HG02798 (cell line): ENCODE data around the gene REV3L.
A peak's percentile ranks its signal among the peaks of the same experiment; 100 is the strongest.

Source experiments
- ATAC-seq: cut with Tn5 transposase; IDR thresholded peaks from one replicate; pipeline ENCODE4 v1.9.1; 2021; ENCODE audit warnings: mild to moderate bottlenecking; ENCODE audit not compliant: unreplicated experiment, poor library complexity

REV3L gene

DNA sequence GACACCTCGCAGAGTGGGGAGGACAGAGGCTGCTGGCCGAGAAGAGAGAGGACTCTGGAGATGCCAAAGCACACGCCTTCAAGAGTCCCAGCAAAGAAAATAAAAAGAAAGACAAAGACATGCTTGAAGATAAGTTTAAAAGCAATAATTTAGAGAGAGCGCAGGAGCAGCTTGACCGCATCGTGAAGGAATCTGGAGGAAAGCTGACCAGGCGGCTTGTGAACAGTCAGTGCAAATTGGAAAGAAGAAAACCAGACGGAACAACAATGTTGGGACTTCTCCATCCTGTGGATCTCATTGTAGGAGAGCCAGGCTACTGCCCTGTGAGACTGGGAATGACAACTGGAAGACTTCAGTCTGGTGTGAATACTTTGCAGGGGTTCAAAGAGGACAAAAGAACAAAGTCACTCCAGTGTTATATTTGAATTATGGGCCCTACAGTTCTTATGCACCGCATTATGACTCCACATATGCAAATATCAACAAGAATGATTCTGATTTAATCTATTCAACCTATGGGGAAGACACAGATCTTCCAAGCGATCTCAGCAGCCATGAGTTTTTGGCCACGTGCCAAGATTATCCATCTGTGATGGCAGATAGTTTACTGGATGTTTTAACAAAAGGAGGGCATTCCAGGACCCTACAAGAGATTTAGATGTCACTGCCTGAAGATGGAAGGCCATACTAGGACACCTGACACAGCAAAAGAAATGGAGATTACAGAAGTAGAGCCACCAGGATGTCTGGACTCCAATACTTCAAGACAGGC lies 52.2 kb downstream of the REV3L start:
- ATAC-seq, result no peak

- no peak for ATAC-seq
Measured at GRCh38 chr6:111429571-111429970, 53.4 kb downstream of the REV3L start.

DNA sequence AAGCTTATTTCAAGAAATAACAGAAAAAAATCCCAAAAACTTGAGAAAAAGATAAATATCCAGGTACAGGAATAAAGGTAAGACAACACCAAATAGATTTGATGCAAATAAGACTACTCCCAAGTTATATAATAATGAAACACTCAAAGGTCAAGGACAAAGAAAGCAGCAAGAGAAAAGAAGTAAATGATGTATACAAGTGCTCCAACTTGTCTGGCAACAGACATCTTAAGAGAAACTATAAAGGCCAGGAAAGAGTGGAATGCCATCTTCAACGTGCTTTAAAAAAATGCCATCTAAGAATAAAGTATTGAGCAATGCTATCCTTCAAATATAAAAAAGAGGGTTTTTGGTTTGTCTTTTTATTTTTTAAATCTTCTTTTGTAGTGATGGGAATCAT lies 54.2 kb downstream of the REV3L start:
- no peak for ATAC-seq

DNA sequence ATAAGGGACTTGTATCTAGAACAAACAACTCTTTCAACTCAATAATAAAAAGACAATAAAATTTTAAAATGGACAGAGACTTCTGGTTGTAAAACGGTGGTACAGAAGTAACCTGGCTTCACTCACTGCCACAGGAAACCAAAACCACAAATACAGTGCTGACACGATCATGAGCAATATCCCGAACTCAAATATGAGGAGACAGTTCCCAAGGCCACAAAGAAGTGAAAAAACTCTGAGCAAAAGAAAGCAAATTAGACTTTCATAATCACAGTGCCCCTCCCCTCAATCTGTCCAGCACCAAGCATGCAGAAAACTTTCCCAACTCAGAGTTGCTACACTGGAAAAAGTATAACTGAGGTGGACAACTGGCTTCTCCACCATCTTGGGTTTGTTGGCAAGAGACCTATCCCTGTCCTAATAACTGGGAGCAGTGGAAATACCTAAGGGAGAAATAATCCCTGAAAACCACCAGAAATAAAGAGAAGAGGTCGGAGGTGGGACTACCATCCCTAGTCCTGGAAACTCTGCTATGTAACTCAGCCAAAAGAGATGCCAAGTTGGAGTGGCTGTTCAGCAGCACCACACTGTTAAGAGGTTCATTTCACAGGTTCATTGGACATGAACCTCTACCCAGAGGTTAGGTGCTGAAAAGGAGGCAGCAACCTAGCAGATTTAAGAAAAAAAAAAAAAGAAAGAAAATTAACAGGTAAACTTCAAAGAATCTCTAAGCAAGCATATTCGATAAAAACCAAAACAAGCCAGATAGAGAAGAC lies 55.5 kb downstream of the REV3L start:
- no peak for ATAC-seq

DNA sequence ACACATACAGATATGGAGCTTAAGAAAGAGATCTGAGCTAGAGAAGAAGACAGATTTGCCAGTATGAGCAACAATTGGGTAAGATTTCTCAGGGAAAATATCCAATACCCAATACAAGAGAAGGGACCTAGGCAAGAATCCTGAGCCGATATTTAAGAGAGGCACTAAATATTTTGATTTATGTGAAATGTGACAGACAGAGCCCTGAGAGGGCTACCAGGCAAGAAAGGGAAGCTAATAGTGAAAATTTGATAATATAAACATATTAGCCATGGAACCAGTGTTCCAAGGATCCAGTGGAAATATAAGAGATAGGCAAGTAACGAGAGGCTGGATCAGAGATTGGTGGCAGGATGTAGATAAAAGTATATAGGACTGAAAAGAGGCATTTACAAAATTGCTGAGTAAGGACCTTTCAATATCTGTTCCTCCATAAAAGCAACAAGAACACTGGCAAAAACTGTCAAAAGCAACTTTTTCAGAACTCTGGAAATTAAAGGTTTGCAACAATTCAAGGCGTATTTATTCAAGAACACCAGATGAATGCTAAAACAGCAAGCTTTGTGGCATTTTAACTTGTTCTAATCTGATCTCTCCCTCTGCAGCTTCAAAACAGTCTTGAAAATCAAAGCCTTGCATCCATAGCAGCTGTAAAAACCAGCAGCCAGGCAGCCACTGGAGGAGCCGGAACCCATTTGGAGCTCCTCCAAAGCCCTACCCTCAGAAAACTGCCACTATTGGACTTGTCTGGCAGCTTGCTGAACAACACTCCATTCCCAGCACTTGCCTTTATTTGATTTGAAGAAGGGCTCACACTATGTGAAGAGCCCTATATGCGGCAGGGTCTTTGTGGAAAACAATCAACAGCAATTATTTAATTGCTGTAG lies 58.8 kb downstream of the REV3L start:
- no peak for ATAC-seq

- ATAC-seq, result no peak
Measured at GRCh38 chr6:111423055-111423633, 59.9 kb downstream of the REV3L start.

DNA sequence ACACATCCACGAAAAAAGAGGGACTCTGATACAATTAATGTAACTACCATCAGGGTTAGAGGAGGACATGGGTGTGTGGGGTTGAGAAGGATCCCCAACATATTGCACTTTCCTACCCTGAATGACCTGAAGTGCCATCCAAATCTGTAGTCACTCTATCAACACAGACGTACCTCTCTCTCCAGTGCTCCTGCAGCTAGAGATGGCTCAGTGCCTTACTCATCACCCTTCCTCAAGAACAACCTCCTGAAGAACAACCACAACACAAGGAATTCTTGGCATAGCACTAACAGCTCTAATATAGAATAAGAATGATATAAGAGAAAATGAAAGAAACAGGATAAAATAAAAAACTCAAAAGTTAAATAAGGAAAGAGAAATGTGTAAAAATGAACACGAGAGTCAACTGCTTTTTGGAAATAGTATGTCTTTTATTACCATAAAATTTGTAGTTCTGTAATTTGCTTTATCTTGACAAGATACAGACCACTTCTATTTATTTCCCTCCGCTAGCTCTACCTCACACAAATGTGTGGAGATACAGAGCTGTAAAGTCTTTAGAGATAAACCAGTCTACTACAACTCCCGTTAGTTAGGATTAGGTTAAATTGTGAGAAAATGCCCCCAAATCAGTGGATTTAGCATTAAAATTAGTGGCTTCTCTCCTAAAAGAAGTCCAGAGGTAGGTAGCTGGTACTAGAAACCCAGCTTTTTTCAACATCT lies 63.9 kb downstream of the REV3L start:
- ATAC-seq, result no peak

DNA sequence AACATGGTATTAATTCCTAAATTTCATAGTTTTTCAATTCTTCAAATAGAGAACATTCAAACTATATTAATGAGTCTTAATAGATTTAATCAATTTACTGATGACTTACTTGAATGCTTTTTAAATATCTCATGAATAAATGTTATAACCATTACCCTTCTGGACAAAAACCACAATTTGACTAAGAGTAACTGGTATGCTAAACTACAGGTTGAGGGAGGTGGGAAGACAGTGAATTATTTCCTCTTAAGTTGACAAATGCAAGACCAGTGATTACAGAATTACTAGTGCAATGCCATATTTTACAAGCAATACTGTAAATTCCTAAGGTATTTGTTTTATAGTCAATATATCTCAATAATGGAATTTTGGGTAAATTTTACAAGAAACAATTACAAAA lies 65.1 kb downstream of the REV3L start:
- no peak for ATAC-seq

- ATAC-seq, result no peak
Measured at GRCh38 chr6:111417181-111417585, 65.8 kb downstream of the REV3L start.

DNA sequence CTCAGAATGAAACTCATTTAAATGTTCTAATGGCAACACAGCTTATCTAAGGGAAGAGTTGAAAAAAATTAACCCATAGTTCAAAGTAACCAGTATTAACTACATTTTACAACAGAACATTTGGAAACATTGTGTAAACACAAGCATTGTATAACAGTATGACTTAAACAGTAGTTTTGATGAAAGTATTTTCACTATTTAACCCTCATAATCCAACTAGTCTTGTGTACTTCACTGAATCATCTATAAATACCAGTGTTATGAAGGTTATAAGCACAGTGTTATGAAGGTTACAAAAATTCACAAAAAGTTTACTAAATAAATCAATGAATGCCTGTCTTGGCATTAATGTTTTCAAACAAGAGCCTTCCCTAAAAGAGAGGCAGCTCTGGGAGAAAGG lies 66.5 kb downstream of the REV3L start:
- no peak for ATAC-seq

GRCh38 chr6:111414373-111414772 lies 68.6 kb downstream of the REV3L start:
- no peak for ATAC-seq

GRCh38 chr6:111411978-111412566 lies 70.9 kb downstream of the REV3L start:
- peak; percentile 64 for ATAC-seq

DNA sequence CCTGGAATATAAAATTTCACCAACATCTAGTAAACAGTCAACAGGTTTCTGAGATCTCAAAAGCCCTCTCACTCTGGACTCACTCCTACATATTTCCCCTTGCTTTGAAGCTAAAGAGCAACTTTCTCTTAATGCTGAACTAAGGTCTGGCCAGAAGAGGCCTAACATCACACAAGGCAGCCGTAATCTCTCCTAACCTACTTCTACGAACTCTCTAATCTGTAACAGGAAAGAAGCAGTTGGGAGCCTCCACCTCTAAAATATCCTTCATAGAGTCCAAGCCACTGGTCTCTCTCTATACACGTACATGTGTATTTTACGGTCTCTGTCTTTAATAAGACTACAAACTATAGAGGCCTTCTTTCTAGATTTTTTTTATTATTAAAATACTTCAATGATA lies 72.0 kb downstream of the REV3L start:
- ATAC-seq, result no peak

GRCh38 chr6:111410371-111410770 lies 72.6 kb downstream of the REV3L start:
- no peak for ATAC-seq

DNA sequence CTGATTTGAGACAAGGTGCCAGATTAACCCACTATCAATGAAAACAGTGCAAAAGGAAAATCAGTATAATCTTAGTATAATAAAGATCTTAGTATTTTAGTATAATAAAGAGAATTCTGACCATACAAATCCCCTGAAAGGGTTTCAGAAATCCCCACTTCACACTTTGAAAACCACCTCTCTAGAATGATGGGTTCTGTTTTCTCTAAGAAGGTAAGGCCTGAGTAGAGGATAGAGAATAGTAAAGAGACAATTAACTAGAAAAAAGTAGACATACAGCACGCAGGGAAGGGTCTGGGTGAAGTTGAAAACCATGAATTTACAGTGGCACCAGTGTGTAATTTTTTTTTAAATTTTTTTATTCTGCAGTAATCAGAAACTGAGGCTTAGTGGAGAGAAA lies 73.6 kb downstream of the REV3L start:
- ATAC-seq, result no peak

- ATAC-seq, result no peak
Measured at GRCh38 chr6:111407686-111408085, 75.3 kb downstream of the REV3L start.

DNA sequence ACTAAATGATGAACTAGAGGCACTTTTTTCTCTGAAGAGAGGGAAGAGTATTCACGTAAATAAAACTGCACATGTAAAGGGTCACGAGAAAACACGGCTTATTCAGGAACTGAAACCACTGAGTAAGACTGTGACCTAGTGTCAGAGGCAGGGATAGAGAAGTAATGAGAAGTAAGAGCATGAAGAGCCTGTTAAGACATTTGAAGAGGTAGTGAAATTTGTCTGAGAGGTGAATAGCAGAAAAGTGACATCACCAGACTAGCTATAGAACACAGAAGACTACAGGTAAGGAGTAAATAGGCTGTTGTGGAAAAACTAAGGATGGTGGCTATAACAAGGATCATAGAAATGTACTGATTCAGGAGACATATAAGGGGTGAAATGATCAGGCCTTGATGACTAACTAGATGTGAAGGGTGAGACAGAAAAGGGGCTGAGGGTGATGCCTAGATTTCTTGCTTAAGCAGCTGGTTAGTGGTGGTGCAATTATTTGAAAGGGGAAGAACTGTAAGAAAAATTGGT lies 76.8 kb downstream of the REV3L start:
- ATAC-seq, result peak; percentile 99

GRCh38 chr6:111403388-111403787 lies 79.6 kb downstream of the REV3L start:
- ATAC-seq, result no peak

GRCh38 chr6:111399626-111400025 lies 83.4 kb downstream of the REV3L start:
- ATAC-seq, result no peak
